ENCODE results near the gene SPESP1.
"Not testable (repeated sequence)": the region's sequence is repeated elsewhere in the genome, so short reads cannot be mapped to it uniquely, and the experiment has no call there.

- not testable (repeated sequence) for TF ChIP-seq ZFP36 (IDR thresholded peaks at IDR 0.05; ENCODE audit: borderline replicate concordance, partially characterized antibody); CTCF (IDR thresholded peaks at IDR 0.05); CEBPB (IDR thresholded peaks at IDR 0.05); ELK1 (IDR thresholded peaks at IDR 0.05; ENCODE audit: low read depth, low read length); EP300 (IDR thresholded peaks at IDR 0.05); KDM1A (IDR thresholded peaks at IDR 0.05; ENCODE audit: low read depth); POLR2A (IDR thresholded peaks at IDR 0.05; ENCODE audit: low read length); RAD21 (conservative IDR thresholded peaks at IDR 0.05 in 1 of 2, IDR thresholded peaks at IDR 0.05 in 1 of 2); SREBF2 (IDR thresholded peaks at IDR 0.05)
Measured at GRCh38 chr15:68975651-68976160, 45.4 kb downstream of the SPESP1 start.

Data from A549 (cell line).